ENCODE measurements around the gene LPCAT2.

Gene LPCAT2

GRCh38 chr16:55497558-55497957, 11.3 kb upstream of the LPCAT2 start:
- Histone ChIP-seq H3K9me3 (no peaks in the 10 kb centered on the region), H3K27me3 (peaks cover 8% of the 10 kb centered on the region), H3K4me1 (ENCODE audit: control insufficient read depth in 1 of 2, insufficient read depth in 1 of 2, low read depth in 1 of 2, low read length in 1 of 2) (peaks cover 0 to 9% of the 10 kb centered on the region in 2 experiments), H3K4me3 (ENCODE audit: low read depth in 1 of 2, low read length in 1 of 2) (no peak overlapping the region), H3K36me3 (no peaks in the 10 kb centered on the region), H3K27ac (no peak overlapping the region)
- no peak for TF ChIP-seq CTCF (IDR thresholded peaks at IDR 0.05)

DNA sequence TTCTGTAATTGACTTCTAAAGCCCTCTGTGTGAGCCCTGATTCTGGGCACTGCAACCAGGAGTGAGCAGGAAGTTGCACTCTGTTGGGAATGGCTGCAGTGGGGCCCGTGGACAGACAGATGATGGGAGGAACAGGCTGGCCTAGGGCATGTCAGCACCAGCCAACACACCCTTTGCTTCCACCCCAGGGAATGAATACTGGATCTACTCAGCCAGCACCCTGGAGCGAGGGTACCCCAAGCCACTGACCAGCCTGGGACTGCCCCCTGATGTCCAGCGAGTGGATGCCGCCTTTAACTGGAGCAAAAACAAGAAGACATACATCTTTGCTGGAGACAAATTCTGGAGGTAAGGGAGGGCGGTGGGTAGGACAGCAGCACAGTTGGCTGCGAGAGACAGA, 10.8 kb upstream of the LPCAT2 start:
- Histone ChIP-seq H3K4me1 (ENCODE audit: control insufficient read depth in 1 of 2, insufficient read depth in 1 of 2, low read depth in 1 of 2, low read length in 1 of 2) (peaks cover 0 to 9% of the 10 kb centered on the region in 2 experiments), H3K36me3 (no peaks in the 10 kb centered on the region), H3K4me3 (ENCODE audit: low read depth in 1 of 2, low read length in 1 of 2) (no peak overlapping the region), H3K9me3 (no peaks in the 10 kb centered on the region), H3K27ac (no peak overlapping the region), H3K27me3 (peaks cover 8% of the 10 kb centered on the region)
- no peak for TF ChIP-seq CTCF (IDR thresholded peaks at IDR 0.05)

DNA sequence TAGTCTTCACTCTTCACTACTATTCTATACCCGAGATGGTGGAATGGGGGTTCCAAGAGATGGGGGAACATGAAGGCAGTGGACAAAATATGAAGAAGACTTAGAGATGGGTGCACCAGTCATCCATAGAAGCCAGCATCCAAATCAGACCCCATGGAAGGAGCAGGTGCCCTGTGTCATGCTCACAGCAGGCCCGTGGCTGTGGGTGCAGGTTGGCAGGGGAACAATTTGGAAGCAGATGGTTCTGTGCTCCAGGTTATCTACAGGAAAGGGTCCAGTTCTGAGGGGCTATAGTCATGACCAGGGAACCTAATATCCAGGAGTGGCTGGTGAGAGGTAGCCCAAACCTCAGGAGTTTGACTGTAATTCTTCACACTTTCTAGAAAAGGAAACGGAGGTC, 9.6 kb upstream of the LPCAT2 start:
- peaks cover 8% of the 10 kb centered on the region for H3K27me3 ChIP-seq
- no peak for TF ChIP-seq CTCF (IDR thresholded peaks at IDR 0.05)
- no peaks in the 10 kb centered on the region for H3K36me3 ChIP-seq
- no peak overlapping the region for H3K27ac ChIP-seq
- peaks cover 0 to 9% of the 10 kb centered on the region in 2 experiments for H3K4me1 ChIP-seq (ENCODE audit: control insufficient read depth in 1 of 2, insufficient read depth in 1 of 2, low read depth in 1 of 2, low read length in 1 of 2)
- no peak overlapping the region for H3K4me3 ChIP-seq (ENCODE audit: low read depth in 1 of 2, low read length in 1 of 2)
- H3K9me3 ChIP-seq = no peaks in the 10 kb centered on the region

GRCh38 chr16:55499951-55500529, 8.8 kb upstream of the LPCAT2 start:
- H3K36me3 ChIP-seq = no peaks in the 10 kb centered on the region
- TF ChIP-seq CTCF (IDR thresholded peaks at IDR 0.05) = no peak

DNA sequence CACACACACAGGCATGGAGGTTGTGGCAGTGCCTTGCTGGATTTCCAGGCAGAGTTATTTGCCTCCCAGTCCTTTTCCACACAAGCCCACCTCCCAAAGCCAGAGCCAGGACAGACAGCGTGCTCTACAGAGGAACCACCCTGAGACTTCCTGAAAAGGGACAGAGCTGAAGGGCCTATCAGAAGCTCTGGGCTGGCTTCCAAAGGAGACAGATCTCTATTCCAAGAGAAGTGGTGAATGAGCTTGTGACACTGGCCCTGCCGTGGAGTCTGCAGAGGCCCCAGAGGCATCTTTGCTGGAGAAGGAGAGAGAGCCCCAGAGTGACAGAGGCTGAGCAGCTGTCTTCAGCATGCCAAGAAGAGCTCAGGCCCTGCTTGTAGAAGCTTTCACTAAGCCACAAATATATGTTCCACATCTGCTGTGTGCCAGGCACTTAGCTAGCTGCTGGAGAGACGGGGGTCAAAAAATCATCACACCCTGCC, 8.3 kb upstream of the LPCAT2 start:
- no peaks in the 10 kb centered on the region for H3K36me3 ChIP-seq

More at GRCh38 chr16:55499951-55500529, 8.8 kb upstream of the LPCAT2 start:
- H3K27me3 ChIP-seq = peaks cover 8% of the 10 kb centered on the region
- no peaks in the 10 kb centered on the region for H3K9me3 ChIP-seq
- no peak overlapping the region for H3K4me3 ChIP-seq (ENCODE audit: low read depth in 1 of 2, low read length in 1 of 2)
- H3K4me1 ChIP-seq (ENCODE audit: control insufficient read depth in 1 of 2, insufficient read depth in 1 of 2, low read depth in 1 of 2, low read length in 1 of 2) = peaks cover 0 to 9% of the 10 kb centered on the region in 2 experiments
- no peak overlapping the region for H3K27ac ChIP-seq

More for the DNA sequence above, 8.3 kb upstream of the LPCAT2 start:
- no peak for TF ChIP-seq CTCF (IDR thresholded peaks at IDR 0.05)
- Histone ChIP-seq H3K27ac (no peak overlapping the region), H3K27me3 (peaks cover 8% of the 10 kb centered on the region), H3K4me1 (ENCODE audit: control insufficient read depth in 1 of 2, insufficient read depth in 1 of 2, low read depth in 1 of 2, low read length in 1 of 2) (peaks cover 0 to 9% of the 10 kb centered on the region in 2 experiments), H3K9me3 (no peaks in the 10 kb centered on the region), H3K4me3 (ENCODE audit: low read depth in 1 of 2, low read length in 1 of 2) (no peak overlapping the region)

Measured in neutrophil (primary cell).